K562 (cell line): Measurements from ENCODE around the gene SLC13A3. TPM values are rescaled to one million over a fixed set of nuclear protein-coding genes. Genes with fewer than 3 reads are reported as not detected.
A peak's percentile ranks its signal among the peaks of the same experiment; 100 is the strongest.

Experiments used
- ATAC-seq: fragments of 200-7000 bp; cut with Tn5 transposase; 3 replicates; pipeline ENCODE4 v1.9.1; 2020; ENCODE audit warnings: moderate library complexity
- BruUV-seq: library from RNA; stranded (reverse); fragments of 400-500 nt; replicated peaks from 2 replicates; lab custom pipeline; 2021; lab: Mats Ljungman, UMichigan
- CTCF ChIA-PET: fragments of 300-600 bp; formaldehyde crosslinking; extraction: SDS; loops from one replicate; lab custom pipeline; 2021; ENCODE audit warnings: low intra/inter-chr PET ratio; lab: Yijun Ruan, JAX
- POLR2A ChIA-PET: fragments of 300-600, 350-650 bp; sonication (Branson Sonifier 250); formaldehyde crosslinking; extraction: SDS; loops from one replicate; lab custom pipeline; 2021; ENCODE audit warnings: antibody characterized with exemption, inconsistent platforms; lab: Yijun Ruan, JAX
- DNase-seq, 4 experiments: peaks; one replicate each; pipeline versions ENCODE4 v3.0.0 to v3.0.0-alpha.2; 2011 to 2018; ENCODE audit warnings: low spot score in 3 of 4, mixed read lengths in 3 of 4; ENCODE audit errors: extremely low read depth in 1 of 4
- FAIRE-seq: peaks from 2 replicates; lab custom pipeline; 2011; peaks lifted over from hg19 to GRCh38; lab: Jason Lieb, UNC
- H2AFZ ChIP-seq: 2 replicates; pipeline ENCODE4 v1.6.0; 2011; ENCODE audit warnings: low read depth, low read length, control low read depth, inconsistent platforms
- H3K27ac ChIP-seq: fragments of 200-600 bp; 3 replicates; pipeline ENCODE4 v1.8.0; 2011; ENCODE audit warnings: low read depth, mild to moderate bottlenecking, control low read depth, inconsistent platforms, low read length, moderate library complexity, mixed read lengths; ENCODE audit errors: extremely low read depth
- H3K27me3 ChIP-seq, 2 experiments: fragments of 300-600 bp in 1 of 2; 2 replicates in 1 of 2; 3 replicates in 1 of 2; pipeline versions ENCODE4 v1.6.0 to v1.8.0; 2011; ENCODE audit warnings: inconsistent platforms in 2 of 2, low read length in 2 of 2, mild to moderate bottlenecking in 1 of 2, mixed read lengths in 1 of 2, moderate library complexity in 1 of 2; ENCODE audit not compliant: control insufficient read depth in 2 of 2, insufficient read depth in 2 of 2
- H3K36me3 ChIP-seq: fragments of 300-600 bp; 3 replicates; pipeline ENCODE4 v1.8.0; 2011; ENCODE audit warnings: mild to moderate bottlenecking, low read length, inconsistent platforms; ENCODE audit not compliant: control insufficient read depth, insufficient read depth
- H3K4me1 ChIP-seq, 2 experiments: fragments of 200-600 bp in 1 of 2; replicated peaks in 1 of 2; 2 replicates in 1 of 2; 3 replicates in 1 of 2; pipeline versions ENCODE4 v1.5.1 to v1.8.0; 2011; ENCODE audit warnings: inconsistent platforms in 2 of 2, low read length in 2 of 2, mild to moderate bottlenecking in 1 of 2, mixed read lengths in 1 of 2, moderate library complexity in 1 of 2; ENCODE audit not compliant: control insufficient read depth in 2 of 2, insufficient read depth in 2 of 2
- H3K4me2 ChIP-seq: 2 replicates; pipeline ENCODE4 v1.6.1; 2011; ENCODE audit warnings: low read length, control low read depth, inconsistent platforms, mixed read lengths; ENCODE audit not compliant: insufficient read depth
- H3K4me3 ChIP-seq: fragments of 200-600 bp; sonication (generic), shearing (Covaris generic); 2 replicates; pipeline ENCODE4 v1.5.1; 2016; ENCODE audit warnings: control low read depth, inconsistent platforms
- H3K79me2 ChIP-seq: fragments of 200-600 bp; 3 replicates; pipeline ENCODE4 v1.8.0; 2011; ENCODE audit warnings: low read length, inconsistent platforms; ENCODE audit not compliant: control insufficient read depth, insufficient read depth
- H3K9ac ChIP-seq, 2 experiments: 2 replicates each; pipeline versions ENCODE4 v1.6.0 to v1.6.1; 2011; ENCODE audit warnings: low read depth in 2 of 2, low read length in 2 of 2, control low read depth in 1 of 2, inconsistent platforms in 1 of 2, mild to moderate bottlenecking in 1 of 2, mixed read lengths in 1 of 2; ENCODE audit not compliant: insufficient read depth in 1 of 2
- H3K9me1 ChIP-seq: one replicate; pipeline ENCODE4 v1.6.0; 2011; ENCODE audit warnings: inconsistent platforms, mild to moderate bottlenecking, low read length, moderate library complexity; ENCODE audit not compliant: control insufficient read depth, insufficient read depth
- H3K9me3 ChIP-seq: replicated peaks from 2 replicates; pipeline ENCODE4 v1.5.1; 2011; ENCODE audit warnings: low read depth, low read length, inconsistent platforms; ENCODE audit not compliant: control insufficient read depth, insufficient read depth
- H4K20me1 ChIP-seq: replicated peaks from 2 replicates; pipeline ENCODE4 v1.6.1; 2011; ENCODE audit warnings: low read length, inconsistent platforms, mixed read lengths; ENCODE audit not compliant: control insufficient read depth, insufficient read depth
- ADNP ChIP-seq: fragments of 200-800 bp; sonication (Bioruptor generic); IDR thresholded peaks from 2 replicates; pipeline ENCODE4 v1.6.1; 2016; ENCODE audit warnings: missing genetic modification characterization, missing compliant biosample characterization
- MNT ChIP-seq, 2 experiments: fragments of 450-650 bp; conservative IDR thresholded peaks; 2 replicates each; pipeline ENCODE4 v1.6.1; 2017; ENCODE audit warnings: mild to moderate bottlenecking in 2 of 2, moderate library complexity in 2 of 2
- RBM25 ChIP-seq: fragments of 200-400 bp; formaldehyde crosslinking; IDR thresholded peaks from 2 replicates; pipeline ENCODE4 v1.6.1; 2018; ENCODE audit warnings: low read length, low read depth, moderate library complexity; ENCODE audit not compliant: severe bottlenecking
- SIN3A ChIP-seq, 2 experiments: fragments of 150-350 bp in 1 of 2; IDR thresholded peaks; 2 replicates each; pipeline ENCODE4 v1.6.1; 2011 to 2016; ENCODE audit warnings: borderline replicate concordance in 2 of 2, low read depth in 2 of 2, low read length in 2 of 2, mild to moderate bottlenecking in 2 of 2, moderate library complexity in 2 of 2; ENCODE audit not compliant: control insufficient read depth in 1 of 2
- USF1 ChIP-seq: sonication (generic); formaldehyde crosslinking; IDR thresholded peaks from 2 replicates; pipeline ENCODE4 v1.9.0; 2022; ENCODE audit warnings: mild to moderate bottlenecking, missing genetic modification reagents
- USF2 ChIP-seq: sonication (generic); formaldehyde crosslinking; IDR thresholded peaks from 2 replicates; pipeline ENCODE4 v1.5.0; 2020; ENCODE audit warnings: missing genetic modification reagents
- ZNF699 ChIP-seq: fragments of 250-450 bp; sonication (Bioruptor Pico); IDR thresholded peaks from 2 replicates; pipeline ENCODE4 v1.8.0; 2021; ENCODE audit warnings: mild to moderate bottlenecking, moderate library complexity; ENCODE audit not compliant: insufficient replicate concordance
- WGBS: fragments of 100-300 bp; shearing (Covaris generic); methylation state at CpG from one replicate; pipeline ENCODE4 v1.1.6; 2016; ENCODE audit warnings: low coverage, mixed read lengths; ENCODE audit not compliant: insufficient coverage; ENCODE audit errors: missing lambda C conversion rate; 5-methylcytosine and 5-hydroxymethylcytosine counted together
- in situ Hi-C: fragments of 300-500 bp; cut with MboI; formaldehyde crosslinking; loops from 4 replicates; pipeline ENCODE4 v1.15.0; 2018; ENCODE audit warnings: inconsistent platforms, mixed read lengths
- intact Hi-C: fragments of 100-400 bp; cut with micrococcal nuclease; formaldehyde crosslinking; loops from 2 replicates; pipeline ENCODE4 v1.14.2; 2022
- polyA plus RNA-seq, 8 experiments: library from polyadenylated mRNA; depleted of rRNA in 4 of 8; stranded (reverse) in 5 of 8; unstranded in 3 of 8; fragments of >200 nt; fragmentation: Nextera tagmentation in 2 of 8; fragmentation: Illumina TruSeq in 1 of 8; extraction: Ambion mirVana in 2 of 8; extraction: Trizol in 1 of 8; gene quantifications; 2 replicates each; pipeline versions ENCODE4 v1.2.1 to v1.2.3, GENCODE V29; 2011 to 2014; ENCODE audit warnings: inconsistent platforms in 1 of 8, missing spikeins in 1 of 8
- total RNA-seq, 7 experiments: library from RNA; depleted of rRNA in 6 of 7; stranded (reverse); fragments of >200 nt in 6 of 7; fragmentation: Illumina TruSeq in 2 of 7; extraction: Trizol in 2 of 7; gene quantifications; 2 replicates each; pipeline versions ENCODE4 v1.2.1 to v1.2.3, GENCODE V29; 2011 to 2021; ENCODE audit warnings: low replicate concordance in 1 of 7

The SLC13A3 gene
- total and polyA plus RNA-seq, 9 of the 15 experiments (the other 6 are each of a cell fraction or from before 2014, with no cell fraction given), result 5.5 to 16.4 (median 8.5) TPM

GRCh38 chr20:46682063-46682821, 31.0 kb upstream of the SLC13A3 start:
- intact Hi-C loops, result loop anchor here (2.0 to 5.0 kb wide), 2 partner anchors 35 to 123 kb away; no protein-coding TSS in a partner anchor
- peak overlapping the region; percentile 44; the same call in 1 of the 2 replicates for H3K4me3 ChIP-seq
- peaks cover 3% of the 10 kb centered on the region; the same call in 1 of the 2 replicates for H4K20me1 ChIP-seq
- H3K4me2 ChIP-seq, result peak overlapping the region; percentile 91
- 52% methylated on average over 9 of the region's 9 CpGs for WGBS
- peak; percentile 21; the same call in 1 of the 3 replicates for ATAC-seq
- peaks cover 3 to 33% of the 10 kb centered on the region in 2 experiments; a peak in 4 of 5 replicates for H3K4me1 ChIP-seq
- no peaks in the 10 kb centered on the region for H3K27me3 ChIP-seq
- no TSS peak for BruUV-seq
- H3K79me2 ChIP-seq, result peaks cover 72% of the 10 kb centered on the region
- H3K36me3 ChIP-seq, result peaks cover 44% of the 10 kb centered on the region
- POLR2A ChIA-PET, result interaction anchor here (0.5 to 1.2 kb wide), 5 partner anchors 10 to 1068 kb away, joined by 3 to 4 read pairs (median 3); no protein-coding TSS in a partner anchor
- peak overlapping the region; percentile 80; the same call in 1 of the 3 replicates for H3K27ac ChIP-seq
- H2AFZ ChIP-seq, result no peak overlapping the region
- H3K9ac ChIP-seq, result peak overlapping the region; percentile 57 to 74; a peak in 2 of 4 replicates
- in situ Hi-C loops, result no loop called here
- CTCF ChIA-PET, result interaction anchor here (0.6 to 1.7 kb wide), 2 partner anchors 123 to 660 kb away, joined by 4 to 10 read pairs; no protein-coding TSS in a partner anchor
- H3K9me3 ChIP-seq, result no peaks in the 10 kb centered on the region
- H3K9me1 ChIP-seq, result peaks cover 4% of the 10 kb centered on the region
- peak; percentile 23 for FAIRE-seq
- DNase-seq, result peak in 1 of 4 experiments; percentile 56
- TF ChIP-seq ADNP (tag), result peak; percentile 64; the same call in 1 of the 2 replicates
- TF ChIP-seq RBM25, result peak; percentile 64
- TF ChIP-seq MNT (conservative IDR thresholded peaks at IDR 0.05), result peak; percentile 69 to 70
- TF ChIP-seq SIN3A (IDR thresholded peaks at IDR 0.05; ENCODE audit: borderline replicate concordance in 2 of 2, control insufficient read depth in 1 of 2, low read depth in 2 of 2, low read length in 2 of 2), result peak in 1 of 2 experiments; percentile 31; a peak in 1 of 4 replicates
- no peak for TF ChIP-seq ZNF699 (CRISPR knock-in tag)
- TF ChIP-seq USF2 (CRISPR knock-in tag), result peak; percentile 42
- peak; percentile 44; the same call in 1 of the 2 replicates for TF ChIP-seq USF1 (CRISPR knock-in tag)
